ENCODE measurements around the gene RPL29.

Gene RPL29

GRCh38 chr3:52004906-52005395 lies 9.3 kb upstream of the RPL29 start:
- Histone ChIP-seq H4K20me1 (ENCODE audit: insufficient read depth, low read length) (no peaks in the 10 kb centered on the region), H3K79me2 (ENCODE audit: insufficient read depth, low read length) (no peaks in the 10 kb centered on the region), H3K9ac (ENCODE audit: low read length) (no peak overlapping the region), H3K36me3 (ENCODE audit: insufficient read depth, low read length) (no peaks in the 10 kb centered on the region), H3K27me3 (ENCODE audit: insufficient read depth, low read length) (0 out of 2 replicates have a peak, but pooled peaks cover 7% of the 10 kb centered on the region), H3K9me2 (ENCODE audit: low read depth, low read length) (no peaks in the 10 kb centered on the region), H3K4me1 (ENCODE audit: insufficient read depth, low read length, severe bottlenecking) (no peaks in the 10 kb centered on the region), H2AFZ (ENCODE audit: low read length) (no peak overlapping the region), H3F3A (ENCODE audit: insufficient read depth, low read length) (no peaks in the 10 kb centered on the region), H3K4me2 (ENCODE audit: low read length) (no peak overlapping the region), H3K27ac (ENCODE audit: low read depth, low read length, poor library complexity, severe bottlenecking) (no peak overlapping the region), H3K4me3 (ENCODE audit: low read depth, low read length, poor library complexity, severe bottlenecking) (no peak overlapping the region), H3K9me3 (ENCODE audit: low read length) (no peaks in the 10 kb centered on the region)
- TF ChIP-seq EZH2 (IDR thresholded peaks at IDR 0.05; ENCODE audit: borderline replicate concordance, low read length) = no peak
- no peak for TF ChIP-seq CTCF (IDR thresholded peaks at IDR 0.05; ENCODE audit: low read length)

GRCh38 chr3:52004163-52004787 lies 8.6 kb upstream of the RPL29 start:
- H3K4me2 ChIP-seq (ENCODE audit: low read length) = no peak overlapping the region
- H3K36me3 ChIP-seq (ENCODE audit: insufficient read depth, low read length) = no peaks in the 10 kb centered on the region
- H3K9me3 ChIP-seq (ENCODE audit: low read length) = no peaks in the 10 kb centered on the region
- H3K27ac ChIP-seq (ENCODE audit: low read depth, low read length, poor library complexity, severe bottlenecking) = no peak overlapping the region
- H3K79me2 ChIP-seq (ENCODE audit: insufficient read depth, low read length) = no peaks in the 10 kb centered on the region
- no peaks in the 10 kb centered on the region for H3F3A ChIP-seq (ENCODE audit: insufficient read depth, low read length)
- H3K9ac ChIP-seq (ENCODE audit: low read length) = no peak overlapping the region
- H3K4me3 ChIP-seq (ENCODE audit: low read depth, low read length, poor library complexity, severe bottlenecking) = no peak overlapping the region
- no peaks in the 10 kb centered on the region for H3K9me2 ChIP-seq (ENCODE audit: low read depth, low read length)
- no peaks in the 10 kb centered on the region for H3K4me1 ChIP-seq (ENCODE audit: insufficient read depth, low read length, severe bottlenecking)
- 0 out of 2 replicates have a peak, but pooled peaks cover 7% of the 10 kb centered on the region for H3K27me3 ChIP-seq (ENCODE audit: insufficient read depth, low read length)
- H2AFZ ChIP-seq (ENCODE audit: low read length) = no peak overlapping the region
- TF ChIP-seq CTCF (IDR thresholded peaks at IDR 0.05; ENCODE audit: low read length) (peak; percentile 28; the same call in 1 of the 2 replicates), EZH2 (IDR thresholded peaks at IDR 0.05; ENCODE audit: borderline replicate concordance, low read length) (no peak)
- H4K20me1 ChIP-seq (ENCODE audit: insufficient read depth, low read length) = no peaks in the 10 kb centered on the region

GRCh38 chr3:52002748-52003147 lies 7.1 kb upstream of the RPL29 start:
- Histone ChIP-seq H3K27me3 (ENCODE audit: insufficient read depth, low read length) (0 out of 2 replicates have a peak, but pooled peaks cover 7% of the 10 kb centered on the region), H3K9ac (ENCODE audit: low read length) (no peak overlapping the region), H3K27ac (ENCODE audit: low read depth, low read length, poor library complexity, severe bottlenecking) (no peak overlapping the region), H3K79me2 (ENCODE audit: insufficient read depth, low read length) (no peaks in the 10 kb centered on the region), H3K4me1 (ENCODE audit: insufficient read depth, low read length, severe bottlenecking) (no peaks in the 10 kb centered on the region), H4K20me1 (ENCODE audit: insufficient read depth, low read length) (no peaks in the 10 kb centered on the region), H3K36me3 (ENCODE audit: insufficient read depth, low read length) (no peaks in the 10 kb centered on the region), H3K4me3 (ENCODE audit: low read depth, low read length, poor library complexity, severe bottlenecking) (no peak overlapping the region), H3K9me3 (ENCODE audit: low read length) (no peaks in the 10 kb centered on the region), H3K9me2 (ENCODE audit: low read depth, low read length) (no peaks in the 10 kb centered on the region), H3K4me2 (ENCODE audit: low read length) (no peak overlapping the region), H2AFZ (ENCODE audit: low read length) (no peak overlapping the region), H3F3A (ENCODE audit: insufficient read depth, low read length) (no peaks in the 10 kb centered on the region)
- TF ChIP-seq EZH2 (IDR thresholded peaks at IDR 0.05; ENCODE audit: borderline replicate concordance, low read length) (no peak), CTCF (IDR thresholded peaks at IDR 0.05; ENCODE audit: low read length) (no peak)
